ENCODE data around the gene NT5C3A.

The NT5C3A gene

GRCh38 chr7:33044986-33045385, 17.6 kb downstream of the NT5C3A start:
- WGBS (ENCODE audit: extremely low coverage, insufficient coverage, insufficient read length) = no CpG with 5 or more reads among the region's 2 CpGs

GRCh38 chr7:33044401-33044718, 18.2 kb downstream of the NT5C3A start:
- no CpG with 5 or more reads among the region's 3 CpGs for WGBS (ENCODE audit: extremely low coverage, insufficient coverage, insufficient read length)
- Histone ChIP-seq H3K79me2 (ENCODE audit: control insufficient read depth, insufficient read depth, low read length, poor library complexity) (no peaks in the 10 kb centered on the region), H2BK5ac (ENCODE audit: low read depth, low read length, poor library complexity) (no peak overlapping the region), H3K79me1 (ENCODE audit: low read length) (no peaks in the 10 kb centered on the region), H3K27ac (ENCODE audit: low read depth, low read length) (no peak overlapping the region), H3K4me2 (ENCODE audit: low read length) (no peak overlapping the region), H3K4me1 (ENCODE audit: control insufficient read depth in 1 of 2, insufficient read depth in 2 of 2, low read length in 2 of 2) (no peaks in the 10 kb centered on the region), H3K14ac (ENCODE audit: low read length) (no peak overlapping the region), H2AK5ac (ENCODE audit: low read length) (no peak overlapping the region), H3K4ac (ENCODE audit: low read depth, low read length) (no peak overlapping the region), H4K12ac (ENCODE audit: low read depth, low read length) (no peak overlapping the region), H2BK12ac (ENCODE audit: low read length) (no peak overlapping the region), H3K9ac (ENCODE audit: low read length) (no peak overlapping the region), H2AFZ (ENCODE audit: insufficient read depth, low read length, poor library complexity) (no peak overlapping the region), H3K23ac (ENCODE audit: low read length) (no peak overlapping the region), H3K27me3 (ENCODE audit: insufficient read depth, low read length) (no peaks in the 10 kb centered on the region), H3K4me3 (ENCODE audit: low read depth, low read length) (no peak overlapping the region), H2BK120ac (ENCODE audit: insufficient read depth, low read length, poor library complexity) (no peak overlapping the region), H4K8ac (ENCODE audit: low read depth, low read length) (no peak overlapping the region), H3K18ac (ENCODE audit: low read length) (no peak overlapping the region), H3K36me3 (ENCODE audit: control insufficient read depth in 1 of 2, insufficient read depth in 2 of 2, low read length in 2 of 2) (no peaks in the 10 kb centered on the region), H3K9me3 (ENCODE audit: insufficient read depth, low read depth, low read length) (no peaks in the 10 kb centered on the region), H4K91ac (ENCODE audit: low read depth, low read length) (no peak overlapping the region)
- DNase-seq = no peak

More at GRCh38 chr7:33044986-33045385, 17.6 kb downstream of the NT5C3A start:
- Histone ChIP-seq H3K79me1 (ENCODE audit: low read length) (no peaks in the 10 kb centered on the region), H3K79me2 (ENCODE audit: control insufficient read depth, insufficient read depth, low read length, poor library complexity) (no peaks in the 10 kb centered on the region), H3K4me3 (ENCODE audit: low read depth, low read length) (no peak overlapping the region), H2AK5ac (ENCODE audit: low read length) (no peak overlapping the region), H3K4ac (ENCODE audit: low read depth, low read length) (no peak overlapping the region), H2BK120ac (ENCODE audit: insufficient read depth, low read length, poor library complexity) (no peak overlapping the region), H3K4me2 (ENCODE audit: low read length) (no peak overlapping the region), H2BK5ac (ENCODE audit: low read depth, low read length, poor library complexity) (no peak overlapping the region), H3K27ac (ENCODE audit: low read depth, low read length) (no peak overlapping the region), H3K9me3 (ENCODE audit: insufficient read depth, low read depth, low read length) (no peaks in the 10 kb centered on the region), H4K91ac (ENCODE audit: low read depth, low read length) (no peak overlapping the region), H2AFZ (ENCODE audit: insufficient read depth, low read length, poor library complexity) (no peak overlapping the region), H3K14ac (ENCODE audit: low read length) (no peak overlapping the region), H3K23ac (ENCODE audit: low read length) (no peak overlapping the region), H2BK12ac (ENCODE audit: low read length) (no peak overlapping the region), H4K12ac (ENCODE audit: low read depth, low read length) (no peak overlapping the region), H4K8ac (ENCODE audit: low read depth, low read length) (no peak overlapping the region), H3K4me1 (ENCODE audit: control insufficient read depth in 1 of 2, insufficient read depth in 2 of 2, low read length in 2 of 2) (no peaks in the 10 kb centered on the region), H3K9ac (ENCODE audit: low read length) (no peak overlapping the region), H3K27me3 (ENCODE audit: insufficient read depth, low read length) (no peaks in the 10 kb centered on the region), H3K36me3 (ENCODE audit: control insufficient read depth in 1 of 2, insufficient read depth in 2 of 2, low read length in 2 of 2) (no peaks in the 10 kb centered on the region), H3K18ac (ENCODE audit: low read length) (no peak overlapping the region)
- no peak for DNase-seq

- H3K9me3 ChIP-seq (ENCODE audit: insufficient read depth, low read depth, low read length) = no peaks in the 10 kb centered on the region
- H3K36me3 ChIP-seq (ENCODE audit: control insufficient read depth in 1 of 2, insufficient read depth in 2 of 2, low read length in 2 of 2) = no peaks in the 10 kb centered on the region
- DNase-seq = peak; percentile 23 to 60
- no peak overlapping the region for H4K12ac ChIP-seq (ENCODE audit: low read depth, low read length)
- no peak overlapping the region for H2BK120ac ChIP-seq (ENCODE audit: insufficient read depth, low read length, poor library complexity)
- no peak overlapping the region for H2AK5ac ChIP-seq (ENCODE audit: low read length)
- H4K8ac ChIP-seq (ENCODE audit: low read depth, low read length) = no peak overlapping the region
- H2BK12ac ChIP-seq (ENCODE audit: low read length) = no peak overlapping the region
- no peak overlapping the region for H3K9ac ChIP-seq (ENCODE audit: low read length)
- H3K27ac ChIP-seq (ENCODE audit: low read depth, low read length) = no peak overlapping the region
- no CpG with 5 or more reads among the region's 6 CpGs for WGBS (ENCODE audit: extremely low coverage, insufficient coverage, insufficient read length)
- H3K14ac ChIP-seq (ENCODE audit: low read length) = no peak overlapping the region
- H3K4ac ChIP-seq (ENCODE audit: low read depth, low read length) = no peak overlapping the region
- no peak overlapping the region for H4K91ac ChIP-seq (ENCODE audit: low read depth, low read length)
- no peaks in the 10 kb centered on the region for H3K27me3 ChIP-seq (ENCODE audit: insufficient read depth, low read length)
- no peak overlapping the region for H3K4me3 ChIP-seq (ENCODE audit: low read depth, low read length)
- no peak overlapping the region for H2BK5ac ChIP-seq (ENCODE audit: low read depth, low read length, poor library complexity)
- no peaks in the 10 kb centered on the region for H3K79me2 ChIP-seq (ENCODE audit: control insufficient read depth, insufficient read depth, low read length, poor library complexity)
- no peaks in the 10 kb centered on the region for H3K4me1 ChIP-seq (ENCODE audit: control insufficient read depth in 1 of 2, insufficient read depth in 2 of 2, low read length in 2 of 2)
- no peak overlapping the region for H3K23ac ChIP-seq (ENCODE audit: low read length)
- no peak overlapping the region for H2AFZ ChIP-seq (ENCODE audit: insufficient read depth, low read length, poor library complexity)
- no peaks in the 10 kb centered on the region for H3K79me1 ChIP-seq (ENCODE audit: low read length)
- H3K18ac ChIP-seq (ENCODE audit: low read length) = no peak overlapping the region
- H3K4me2 ChIP-seq (ENCODE audit: low read length) = no peak overlapping the region
These were observed 18.8 kb downstream of the NT5C3A start for GRCh38 chr7:33043501-33044400.

- Histone ChIP-seq H2BK12ac (ENCODE audit: low read length) (no peak overlapping the region), H3K79me1 (ENCODE audit: low read length) (no peaks in the 10 kb centered on the region), H3K4me3 (ENCODE audit: low read depth, low read length) (no peak overlapping the region)
These were observed 20.7 kb downstream of the NT5C3A start for GRCh38 chr7:33041631-33042428.

More at GRCh38 chr7:33041631-33042428, 20.7 kb downstream of the NT5C3A start:
- Histone ChIP-seq H2AFZ (ENCODE audit: insufficient read depth, low read length, poor library complexity) (no peak overlapping the region), H3K9ac (ENCODE audit: low read length) (no peak overlapping the region), H3K27me3 (ENCODE audit: insufficient read depth, low read length) (no peaks in the 10 kb centered on the region), H3K36me3 (ENCODE audit: control insufficient read depth in 1 of 2, insufficient read depth in 2 of 2, low read length in 2 of 2) (no peaks in the 10 kb centered on the region), H3K4me1 (ENCODE audit: control insufficient read depth in 1 of 2, insufficient read depth in 2 of 2, low read length in 2 of 2) (no peaks in the 10 kb centered on the region), H2BK120ac (ENCODE audit: insufficient read depth, low read length, poor library complexity) (no peak overlapping the region), H3K23ac (ENCODE audit: low read length) (no peak overlapping the region), H2AK5ac (ENCODE audit: low read length) (no peak overlapping the region), H3K14ac (ENCODE audit: low read length) (no peak overlapping the region), H3K4me2 (ENCODE audit: low read length) (no peak overlapping the region), H3K79me2 (ENCODE audit: control insufficient read depth, insufficient read depth, low read length, poor library complexity) (no peaks in the 10 kb centered on the region), H4K8ac (ENCODE audit: low read depth, low read length) (no peak overlapping the region), H3K4ac (ENCODE audit: low read depth, low read length) (no peak overlapping the region), H4K12ac (ENCODE audit: low read depth, low read length) (no peak overlapping the region), H2BK5ac (ENCODE audit: low read depth, low read length, poor library complexity) (no peak overlapping the region), H3K9me3 (ENCODE audit: insufficient read depth, low read depth, low read length) (no peaks in the 10 kb centered on the region), H3K27ac (ENCODE audit: low read depth, low read length) (no peak overlapping the region), H4K91ac (ENCODE audit: low read depth, low read length) (no peak overlapping the region), H3K18ac (ENCODE audit: low read length) (no peak overlapping the region)
- DNase-seq = no peak
- 100% methylated on average over 1 of the region's 8 CpGs for WGBS (ENCODE audit: extremely low coverage, insufficient coverage, insufficient read length)
